Breast epithelium (tissue), 4 donors: ENCODE data around the gene RPL3. TPM values are rescaled to one million over a fixed set of nuclear protein-coding genes. Genes with fewer than 3 reads are reported as not detected.

Experiments
- DNase-seq, 2 donors: peaks; one replicate each; pipeline ENCODE4 v3.0.0-alpha.2; 2019; ENCODE audit warnings: low spot score in 2 of 2
- H3K27ac ChIP-seq, 2 donors: fragments of 200-600 bp; sonication (generic) in 1 of 2; one replicate each; pipeline ENCODE4 v1.5.1; 2016 to 2019; ENCODE audit warnings: mild to moderate bottlenecking in 1 of 2
- H3K27me3 ChIP-seq, 2 donors: fragments of 200-600 bp; sonication (generic) in 1 of 2; one replicate each; pipeline versions ENCODE4 v1.5.1 to v1.6.0; 2017 to 2019; ENCODE audit warnings: control low read depth in 1 of 2, mild to moderate bottlenecking in 1 of 2
- H3K36me3 ChIP-seq: fragments of 200-600 bp; one replicate; pipeline ENCODE4 v1.5.1; 2019
- H3K4me1 ChIP-seq, 2 donors: fragments of 200-600 bp; sonication (generic); one replicate each; pipeline ENCODE4 v1.5.1; 2016 to 2019; ENCODE audit warnings: control low read depth in 1 of 2
- H3K4me3 ChIP-seq, 3 donors: fragments of 200-600 bp; sonication (generic); 1 replicate in 2 of 3; 2 replicates in 1 of 3; pipeline ENCODE4 v1.5.1; 2016 to 2019; ENCODE audit warnings: mild to moderate bottlenecking in 3 of 3, moderate library complexity in 2 of 3
- H3K9me3 ChIP-seq, 2 donors: fragments of 200-600 bp; sonication (generic) in 1 of 2; one replicate each; pipeline ENCODE4 v1.5.1; 2016 to 2019; ENCODE audit warnings: control low read depth in 1 of 2
- POLR2A ChIP-seq: fragments of 450-650 bp; IDR thresholded peaks from one replicate; pipeline ENCODE4 v1.6.1; 2016; ENCODE audit warnings: antibody characterized with exemption, mild to moderate bottlenecking, moderate library complexity
- POLR2AphosphoS5 ChIP-seq, 3 donors: sonication (generic); formaldehyde crosslinking; IDR thresholded peaks; one replicate each; pipeline ENCODE4 v1.6.1; 2017; ENCODE audit warnings: antibody characterized with exemption in 3 of 3
- intact Hi-C: fragments of 100-400 bp; cut with DNase I; formaldehyde crosslinking; loops from one replicate; pipeline ENCODE4 v1.15.1; 2023; ENCODE audit warnings: low total_unique reads
- total RNA-seq, 3 donors: library from RNA; depleted of rRNA; stranded (reverse); fragments of >200 nt; gene quantifications; one replicate each; pipeline ENCODE4 v1.1.0, GENCODE V29; 2016
- TF ChIP-seq, protein P1 (sequence below), 3 donors: fragments of 450-650 bp; IDR thresholded peaks; one replicate each; pipeline ENCODE4 v1.5.1; 2016 to 2017; ENCODE audit warnings: antibody characterized with exemption in 3 of 3, mild to moderate bottlenecking in 3 of 3, moderate library complexity in 3 of 3

The RPL3 gene
- total RNA-seq, 3 donors from 2014 or later: 1,827 to 3,262 (median 2,633) TPM

DNA sequence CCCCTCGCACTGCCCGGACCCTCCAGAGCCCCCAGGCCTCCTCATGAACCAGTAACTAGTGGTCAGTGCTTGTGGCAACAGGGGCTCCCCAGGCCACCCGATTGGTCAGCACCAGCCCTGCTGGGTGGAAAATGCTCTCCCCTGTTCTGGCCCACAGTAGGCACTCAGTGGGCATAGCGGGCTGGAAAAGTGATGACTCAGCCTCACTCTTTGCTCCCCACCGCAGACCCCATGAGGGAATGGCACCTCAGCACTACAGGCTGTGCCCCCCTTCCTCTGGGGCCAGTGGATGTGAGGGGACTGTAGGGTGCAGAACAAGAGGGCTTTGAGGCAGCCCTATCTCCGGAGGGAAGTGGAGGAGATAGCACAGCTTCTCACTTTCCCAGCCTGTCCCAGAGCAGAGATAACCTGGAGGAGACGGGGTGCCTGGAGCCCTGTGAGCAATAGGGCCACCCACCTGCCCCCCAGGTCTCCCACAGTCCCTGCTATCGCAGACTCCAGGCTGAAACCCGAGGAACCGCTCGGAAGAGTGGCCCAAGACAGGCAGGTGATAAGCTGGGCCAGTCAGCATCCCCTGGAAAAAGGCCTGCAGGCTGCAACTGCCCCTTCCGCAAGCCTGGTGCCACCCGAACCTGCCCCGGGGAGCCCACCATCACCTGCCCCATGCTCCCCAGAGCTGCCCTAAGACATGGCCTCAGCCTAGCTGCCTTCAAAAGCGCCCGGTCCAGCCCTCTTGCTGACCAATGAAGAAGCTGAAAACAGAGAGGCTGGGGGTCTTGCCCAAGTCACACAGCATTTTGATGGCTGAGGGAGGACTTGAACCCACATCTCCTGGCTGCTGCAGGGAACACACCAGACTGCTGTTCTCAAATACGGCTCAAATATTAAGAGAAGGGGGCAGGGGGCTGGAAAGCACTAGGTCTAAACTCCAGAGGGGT is 45.2 kb downstream of the RPL3 start:
- no peaks in the 10 kb centered on the region for H3K4me1 ChIP-seq
- DNase-seq: no peak
- intact Hi-C loops: no loop called here

GRCh38 chr22:39270792-39271191 is 48.6 kb downstream of the RPL3 start:
- Histone ChIP-seq H3K4me3 (no peak overlapping the region), H3K36me3 (no peaks in the 10 kb centered on the region), H3K4me1 (no peaks in the 10 kb centered on the region), H3K27me3 (no peaks in the 10 kb centered on the region), H3K27ac (peak overlapping the region in 1 of 2 donors; percentile 7), H3K9me3 (no peaks in the 10 kb centered on the region)
- intact Hi-C loops: no loop called here
- DNase-seq: no peak
- TF ChIP-seq, protein P1, sequence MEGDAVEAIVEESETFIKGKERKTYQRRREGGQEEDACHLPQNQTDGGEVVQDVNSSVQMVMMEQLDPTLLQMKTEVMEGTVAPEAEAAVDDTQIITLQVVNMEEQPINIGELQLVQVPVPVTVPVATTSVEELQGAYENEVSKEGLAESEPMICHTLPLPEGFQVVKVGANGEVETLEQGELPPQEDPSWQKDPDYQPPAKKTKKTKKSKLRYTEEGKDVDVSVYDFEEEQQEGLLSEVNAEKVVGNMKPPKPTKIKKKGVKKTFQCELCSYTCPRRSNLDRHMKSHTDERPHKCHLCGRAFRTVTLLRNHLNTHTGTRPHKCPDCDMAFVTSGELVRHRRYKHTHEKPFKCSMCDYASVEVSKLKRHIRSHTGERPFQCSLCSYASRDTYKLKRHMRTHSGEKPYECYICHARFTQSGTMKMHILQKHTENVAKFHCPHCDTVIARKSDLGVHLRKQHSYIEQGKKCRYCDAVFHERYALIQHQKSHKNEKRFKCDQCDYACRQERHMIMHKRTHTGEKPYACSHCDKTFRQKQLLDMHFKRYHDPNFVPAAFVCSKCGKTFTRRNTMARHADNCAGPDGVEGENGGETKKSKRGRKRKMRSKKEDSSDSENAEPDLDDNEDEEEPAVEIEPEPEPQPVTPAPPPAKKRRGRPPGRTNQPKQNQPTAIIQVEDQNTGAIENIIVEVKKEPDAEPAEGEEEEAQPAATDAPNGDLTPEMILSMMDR (IDR thresholded peaks at IDR 0.05): no peak
- TF ChIP-seq POLR2A (no peak), POLR2AphosphoS5 (IDR thresholded peaks at IDR 0.05) (no peak)

More for the DNA sequence above, 45.2 kb downstream of the RPL3 start:
- TF ChIP-seq POLR2AphosphoS5 (IDR thresholded peaks at IDR 0.05) (no peak), POLR2A (no peak)
- TF ChIP-seq, protein P1 (IDR thresholded peaks at IDR 0.05): no peak
- no peak overlapping the region for H3K27ac ChIP-seq
- no peaks in the 10 kb centered on the region for H3K27me3 ChIP-seq
- no peak overlapping the region for H3K4me3 ChIP-seq
- H3K36me3 ChIP-seq: no peaks in the 10 kb centered on the region
- no peaks in the 10 kb centered on the region for H3K9me3 ChIP-seq

DNA sequence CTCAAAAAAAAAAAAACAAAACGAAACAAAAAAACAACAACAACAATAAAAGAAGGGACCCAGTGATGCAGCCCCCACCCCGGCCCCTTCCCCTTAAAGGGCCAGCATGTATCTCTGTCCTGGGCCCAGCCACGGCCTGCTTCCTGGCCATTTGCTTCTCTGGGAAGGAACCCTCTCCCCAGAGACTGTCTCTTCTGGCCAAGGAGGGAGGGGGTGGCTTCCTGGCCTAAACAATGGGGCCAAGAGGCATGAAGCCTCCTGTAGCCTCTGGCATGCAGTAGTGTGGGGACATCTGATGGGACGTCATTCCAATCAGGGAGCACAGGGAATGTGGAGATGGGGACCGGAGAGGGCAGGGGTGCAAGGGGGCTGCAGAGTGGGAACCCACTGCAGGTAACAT is 49.1 kb downstream of the RPL3 start:
- TF ChIP-seq POLR2A (no peak), POLR2AphosphoS5 (IDR thresholded peaks at IDR 0.05) (no peak)
- TF ChIP-seq, protein P1 (IDR thresholded peaks at IDR 0.05): no peak
- DNase-seq: no peak
- H3K4me3 ChIP-seq: no peak overlapping the region
- H3K9me3 ChIP-seq: no peaks in the 10 kb centered on the region
- H3K27ac ChIP-seq: peak overlapping the region in 1 of 2 donors; percentile 7
- H3K4me1 ChIP-seq: no peaks in the 10 kb centered on the region
- intact Hi-C loops: no loop called here
- H3K36me3 ChIP-seq: no peaks in the 10 kb centered on the region
- no peaks in the 10 kb centered on the region for H3K27me3 ChIP-seq

- TF ChIP-seq POLR2A: no peak
- no peak overlapping the region for H3K4me3 ChIP-seq
- H3K4me1 ChIP-seq: no peaks in the 10 kb centered on the region
- no peaks in the 10 kb centered on the region for H3K36me3 ChIP-seq
- H3K9me3 ChIP-seq: no peaks in the 10 kb centered on the region
- peak overlapping the region in 1 of 2 donors; percentile 49 for H3K27ac ChIP-seq
- intact Hi-C loops: no loop called here
- H3K27me3 ChIP-seq: no peaks in the 10 kb centered on the region
- no peak for DNase-seq
These were observed 50.2 kb downstream of the RPL3 start for GRCh38 chr22:39269095-39269790.

DNA sequence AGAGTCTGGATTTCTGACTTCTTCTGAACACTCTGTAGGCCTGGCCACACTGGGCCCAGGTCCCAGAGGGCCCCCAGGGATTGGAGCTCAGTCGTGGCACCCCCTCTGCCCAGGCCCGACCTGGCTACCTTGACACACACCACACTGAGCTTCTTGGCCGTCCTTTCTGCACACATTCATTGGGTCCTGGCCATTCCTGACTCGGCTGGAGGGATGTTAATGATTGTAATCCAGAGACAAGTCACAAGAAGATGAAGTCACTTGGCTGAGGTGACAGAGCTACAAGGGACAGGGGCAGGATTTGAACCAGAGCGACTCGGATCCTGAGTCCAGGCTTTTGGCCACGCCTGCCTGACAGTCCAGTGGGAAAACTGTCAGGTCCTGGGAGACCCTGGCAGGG is 50.8 kb downstream of the RPL3 start:
- H3K4me3 ChIP-seq: no peak overlapping the region
- TF ChIP-seq POLR2AphosphoS5 (IDR thresholded peaks at IDR 0.05) (no peak), POLR2A (no peak)
- TF ChIP-seq, protein P1 (IDR thresholded peaks at IDR 0.05): no peak
- no peaks in the 10 kb centered on the region for H3K36me3 ChIP-seq
- no peaks in the 10 kb centered on the region for H3K4me1 ChIP-seq
- H3K27ac ChIP-seq: peak overlapping the region in 1 of 2 donors; percentile 49
- no peaks in the 10 kb centered on the region for H3K9me3 ChIP-seq
- intact Hi-C loops: no loop called here
- no peak for DNase-seq
- H3K27me3 ChIP-seq: no peaks in the 10 kb centered on the region
